Cardiac fibroblast (primary cell): Measurements from ENCODE around the gene ESPN.

ENCODE experiments used
- DNase-seq, 2 donors: peaks; one replicate each; pipeline versions ENCODE4 v3.0.0 to v3.0.0-alpha.2; 2010; ENCODE audit warnings: low read depth in 2 of 2
- H3K4me3 ChIP-seq, 2 donors: replicated peaks in 1 of 2; 1 replicate in 1 of 2; 2 replicates in 1 of 2; pipeline ENCODE4 v1.5.1; 2011; ENCODE audit warnings: low read depth in 2 of 2, low read length in 2 of 2, mild to moderate bottlenecking in 2 of 2, moderate library complexity in 1 of 2
- TF ChIP-seq, protein P1 (sequence below): IDR thresholded peaks from one replicate; pipeline ENCODE4 v1.5.1; 2011; ENCODE audit warnings: low read depth, mild to moderate bottlenecking, low read length, inconsistent platforms

The ESPN gene

DNA sequence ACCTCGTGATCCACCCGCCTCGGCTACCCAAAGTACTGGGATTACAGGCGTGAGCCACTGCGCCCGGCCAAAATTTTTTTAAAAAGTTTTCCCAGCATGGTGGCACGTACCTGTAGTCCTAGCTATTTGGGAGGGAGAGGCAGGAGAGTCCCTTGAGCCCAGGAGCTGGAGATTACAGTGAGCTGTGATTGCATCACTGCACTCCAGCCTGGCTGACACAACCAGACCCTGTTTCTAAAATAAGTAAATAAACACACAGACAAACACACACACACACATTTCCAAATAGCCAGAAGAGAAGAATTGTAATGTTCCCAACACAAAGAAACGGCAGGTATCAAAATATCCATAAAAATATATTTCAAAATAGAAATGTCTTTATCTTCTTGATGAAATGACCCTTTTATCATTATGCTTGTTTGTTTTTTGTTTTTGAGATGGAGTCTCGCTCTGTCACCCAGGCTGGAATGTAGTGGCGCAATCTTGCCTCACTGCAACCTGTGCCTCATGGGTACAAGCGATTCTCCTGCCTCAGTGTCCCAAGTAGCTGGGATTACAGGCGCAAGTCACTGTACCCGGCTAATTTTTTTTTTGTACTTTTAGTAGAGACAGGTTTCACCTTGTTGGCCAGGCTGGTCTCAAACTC lies 14.2 kb upstream of the ESPN start:
- no peak for DNase-seq
- H3K4me3 ChIP-seq = no peak overlapping the region
- TF ChIP-seq, protein P1, sequence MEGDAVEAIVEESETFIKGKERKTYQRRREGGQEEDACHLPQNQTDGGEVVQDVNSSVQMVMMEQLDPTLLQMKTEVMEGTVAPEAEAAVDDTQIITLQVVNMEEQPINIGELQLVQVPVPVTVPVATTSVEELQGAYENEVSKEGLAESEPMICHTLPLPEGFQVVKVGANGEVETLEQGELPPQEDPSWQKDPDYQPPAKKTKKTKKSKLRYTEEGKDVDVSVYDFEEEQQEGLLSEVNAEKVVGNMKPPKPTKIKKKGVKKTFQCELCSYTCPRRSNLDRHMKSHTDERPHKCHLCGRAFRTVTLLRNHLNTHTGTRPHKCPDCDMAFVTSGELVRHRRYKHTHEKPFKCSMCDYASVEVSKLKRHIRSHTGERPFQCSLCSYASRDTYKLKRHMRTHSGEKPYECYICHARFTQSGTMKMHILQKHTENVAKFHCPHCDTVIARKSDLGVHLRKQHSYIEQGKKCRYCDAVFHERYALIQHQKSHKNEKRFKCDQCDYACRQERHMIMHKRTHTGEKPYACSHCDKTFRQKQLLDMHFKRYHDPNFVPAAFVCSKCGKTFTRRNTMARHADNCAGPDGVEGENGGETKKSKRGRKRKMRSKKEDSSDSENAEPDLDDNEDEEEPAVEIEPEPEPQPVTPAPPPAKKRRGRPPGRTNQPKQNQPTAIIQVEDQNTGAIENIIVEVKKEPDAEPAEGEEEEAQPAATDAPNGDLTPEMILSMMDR = no peak

DNA sequence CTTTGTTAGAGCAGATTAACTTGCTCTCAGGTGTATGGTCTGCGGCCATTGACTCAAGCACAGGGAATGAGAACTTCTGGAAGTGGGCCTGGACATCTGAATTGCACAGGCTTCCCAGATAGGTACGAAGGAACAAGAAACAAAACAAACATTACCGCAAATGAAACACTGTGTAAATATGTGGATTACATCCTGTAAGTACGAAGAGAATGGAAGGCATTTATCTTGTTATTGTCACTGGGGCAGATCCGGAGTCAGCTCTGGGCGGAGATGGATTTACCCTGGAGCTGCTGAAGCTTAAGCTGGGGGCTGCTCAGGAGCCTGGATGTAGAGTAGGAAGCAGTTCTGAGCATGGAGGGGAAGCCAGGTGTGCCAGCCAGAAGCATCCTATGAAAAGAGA lies 11.7 kb upstream of the ESPN start:
- DNase-seq = peak in 1 of 2 donors; percentile 56
- TF ChIP-seq, protein P1 = no peak
- no peak overlapping the region for H3K4me3 ChIP-seq

DNA sequence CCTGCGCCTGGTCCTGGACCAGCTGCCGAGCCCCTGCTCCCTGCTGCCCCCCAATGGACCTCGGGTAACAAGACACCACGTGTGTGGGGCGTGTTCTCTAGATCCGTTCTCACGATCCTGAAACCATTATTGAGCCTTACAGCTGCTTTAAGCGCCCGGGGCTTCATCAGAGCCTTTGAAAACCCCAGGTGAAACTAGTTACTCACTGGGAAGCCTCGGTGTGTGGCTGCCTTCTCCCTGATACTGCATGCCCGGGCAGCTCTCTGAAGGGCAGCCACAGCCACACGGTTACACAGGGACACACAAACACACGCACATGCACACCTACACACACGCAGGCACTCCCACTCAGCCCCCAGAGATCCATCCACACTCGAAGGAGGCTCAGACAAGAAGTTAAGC lies 10.1 kb upstream of the ESPN start:
- no peak overlapping the region for H3K4me3 ChIP-seq

GRCh38 chr1:6414881-6415626 lies 9.5 kb upstream of the ESPN start:
- no peak for DNase-seq
- TF ChIP-seq, protein P1 = no peak
- no peak overlapping the region for H3K4me3 ChIP-seq

More for the DNA sequence above, 10.1 kb upstream of the ESPN start:
- peak; percentile 46 to 62 for DNase-seq
- TF ChIP-seq, protein P1 = peak; percentile 71

- DNase-seq = no peak
- no peak overlapping the region for H3K4me3 ChIP-seq
- TF ChIP-seq, protein P1 = no peak
Measured at GRCh38 chr1:6416295-6416656, 8.3 kb upstream of the ESPN start.

DNA sequence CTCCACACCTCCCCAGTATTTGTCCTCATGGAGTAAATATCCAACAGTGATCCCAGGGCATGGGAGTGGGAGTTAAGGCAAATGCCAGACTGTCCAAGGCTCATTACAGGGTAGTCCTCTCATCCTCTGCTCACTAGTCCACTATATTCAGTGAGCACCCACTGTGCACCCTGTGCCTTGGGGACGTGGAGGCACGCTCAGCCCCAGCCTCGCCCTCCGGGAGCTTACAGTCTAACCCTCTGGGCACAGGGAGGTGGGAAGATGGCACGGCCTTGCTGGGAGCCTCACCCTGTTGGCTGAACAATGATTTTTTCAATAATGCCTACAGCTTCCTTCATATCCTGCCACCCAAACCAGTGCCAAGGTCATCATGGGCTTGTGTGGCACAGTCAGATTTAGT lies 7.7 kb upstream of the ESPN start:
- TF ChIP-seq, protein P1 = no peak
- H3K4me3 ChIP-seq = no peak overlapping the region
- no peak for DNase-seq
